ENCODE results near the gene ATG7. TPM values are rescaled to one million over a fixed set of nuclear protein-coding genes. Genes with fewer than 3 reads are reported as not detected.
"Not testable (repeated sequence)": the region's sequence is repeated elsewhere in the genome, so short reads cannot be mapped to it uniquely, and the experiment has no call there.

ATG7 gene
- total and polyA plus RNA-seq, 5 donors from 2014 or later = 13.4 to 42.2 (median 15.3) TPM

DNA sequence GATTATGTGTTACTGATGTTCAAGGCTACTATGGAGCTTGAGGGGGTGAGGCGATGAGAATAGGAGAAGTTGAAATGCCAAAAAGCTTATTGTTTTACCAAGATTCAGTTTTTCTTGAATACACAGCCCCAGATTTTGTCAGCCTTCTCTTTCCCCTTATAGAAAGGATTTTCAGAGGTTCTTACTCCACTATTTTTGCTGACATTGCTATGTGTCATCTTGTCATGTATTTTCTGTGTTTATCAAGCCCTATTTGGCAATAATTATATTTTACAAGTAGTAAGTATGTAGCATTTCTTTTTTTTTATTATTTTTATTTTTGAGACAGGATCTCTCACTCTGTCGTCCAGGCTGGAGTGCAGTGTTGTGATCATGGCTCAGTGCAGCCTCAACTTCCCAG lies 133.1 kb downstream of the ATG7 start:
- H3K9me3 Mint-ChIP-seq = peaks cover 0 to 24% (median 6%) of the 10 kb centered on the region in 7 donors
- no peak overlapping the region for H3K4me3 Mint-ChIP-seq
- ATAC-seq (ENCODE audit: low read depth in 2 of 2) = no peak
- H3K4me1 ChIP-seq (ENCODE audit: control insufficient read depth, insufficient read depth, low read length, poor library complexity, severe bottlenecking) = no peaks in the 10 kb centered on the region
- no peak for DNase-seq
- H3K27ac ChIP-seq (ENCODE audit: insufficient read depth, low read length, poor library complexity, severe bottlenecking) = no peak overlapping the region
- peaks cover 60% of the 10 kb centered on the region for H3K36me3 Mint-ChIP-seq
- peaks cover 0 to 11% (median 7%) of the 10 kb centered on the region in 4 donors for H3K4me1 Mint-ChIP-seq
- H3K27me3 ChIP-seq (ENCODE audit: control insufficient read depth, insufficient read depth, low read length) = no peaks in the 10 kb centered on the region
- H3K27me3 Mint-ChIP-seq = no peaks in the 10 kb centered on the region
- H3K27ac Mint-ChIP-seq = no peak overlapping the region
- H3K9me3 ChIP-seq (ENCODE audit: control insufficient read depth in 2 of 2, low read length in 2 of 2) = peaks cover 2 to 18% of the 10 kb centered on the region in 2 experiments
- no peak overlapping the region for H3K4me3 ChIP-seq (ENCODE audit: low read depth, low read length)
- H3K36me3 ChIP-seq (ENCODE audit: control insufficient read depth, insufficient read depth, low read length) = peaks cover 11% of the 10 kb centered on the region

DNA sequence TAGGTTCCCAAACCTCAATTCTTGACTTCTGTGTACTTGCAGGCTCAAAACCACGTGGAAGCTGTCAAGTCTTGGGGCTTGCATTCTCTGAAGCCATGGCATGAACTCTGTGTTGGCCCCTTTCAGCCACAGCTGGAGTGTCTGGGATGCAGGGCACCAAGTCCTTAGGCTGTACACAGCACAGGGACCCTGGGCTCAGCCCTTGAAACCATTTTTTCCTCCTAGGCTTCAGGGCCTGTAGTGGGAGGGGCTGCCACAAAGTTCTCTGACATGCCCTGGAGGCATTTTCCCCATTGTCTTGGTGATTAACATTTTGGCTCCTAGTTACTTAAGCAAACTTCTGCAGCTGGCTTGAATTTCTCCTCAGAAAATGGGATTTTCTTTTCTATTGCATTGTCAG lies 135.4 kb downstream of the ATG7 start:
- H3K4me1 Mint-ChIP-seq = peaks cover 5 to 19% (median 12%) of the 10 kb centered on the region in 4 donors
- H3K36me3 Mint-ChIP-seq = peaks cover 61% of the 10 kb centered on the region
- no peak overlapping the region for H3K4me3 Mint-ChIP-seq

DNA sequence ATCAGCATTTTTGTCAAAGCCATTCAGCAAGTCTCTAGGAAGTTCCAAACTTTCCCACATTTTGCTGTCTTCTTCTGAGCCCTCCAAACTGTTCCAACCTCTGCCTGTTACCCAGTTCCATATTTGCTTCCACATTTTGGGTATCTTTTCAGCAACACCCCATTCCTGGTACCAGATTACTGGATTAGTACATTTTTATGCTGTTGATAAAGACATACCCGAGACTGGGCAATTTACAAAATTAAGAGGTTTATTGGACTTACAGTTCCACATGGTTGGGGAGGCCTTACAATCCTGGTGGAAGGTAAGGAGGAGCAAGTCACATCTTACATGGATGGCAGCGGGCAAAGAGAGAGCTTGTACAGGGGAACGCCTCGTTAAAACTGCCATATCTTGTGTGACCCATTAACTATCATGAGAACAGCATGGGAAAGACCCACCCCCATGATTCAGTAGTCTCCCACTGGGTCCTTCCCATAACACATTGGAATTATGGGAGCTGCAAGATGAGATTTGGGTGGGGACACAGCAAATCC lies 136.2 kb downstream of the ATG7 start:
- peaks cover 8 to 15% (median 13%) of the 10 kb centered on the region in 4 donors for H3K4me1 Mint-ChIP-seq
- not testable (repeated sequence) for H3K27me3 Mint-ChIP-seq; H3K27me3 ChIP-seq (ENCODE audit: control insufficient read depth, insufficient read depth, low read length); H3K4me1 ChIP-seq (ENCODE audit: control insufficient read depth, insufficient read depth, low read length, poor library complexity, severe bottlenecking); DNase-seq; H3K27ac ChIP-seq (ENCODE audit: insufficient read depth, low read length, poor library complexity, severe bottlenecking); H3K4me3 ChIP-seq (ENCODE audit: low read depth, low read length); ATAC-seq (ENCODE audit: low read depth in 2 of 2); H3K27ac Mint-ChIP-seq; H3K4me3 Mint-ChIP-seq
- Histone ChIP-seq H3K9me3 (ENCODE audit: control insufficient read depth in 2 of 2, low read length in 2 of 2) (peaks cover 2 to 18% of the 10 kb centered on the region in 2 experiments), H3K36me3 (ENCODE audit: control insufficient read depth, insufficient read depth, low read length) (peaks cover 11% of the 10 kb centered on the region)
- peaks cover 3 to 29% (median 8%) of the 10 kb centered on the region in 7 donors for H3K9me3 Mint-ChIP-seq
- H3K36me3 Mint-ChIP-seq = peaks cover 61% of the 10 kb centered on the region

More for the DNA sequence above, 135.4 kb downstream of the ATG7 start:
- no peaks in the 10 kb centered on the region for H3K4me1 ChIP-seq (ENCODE audit: control insufficient read depth, insufficient read depth, low read length, poor library complexity, severe bottlenecking)
- DNase-seq = no peak
- ATAC-seq (ENCODE audit: low read depth in 2 of 2) = no peak
- no peaks in the 10 kb centered on the region for H3K27me3 ChIP-seq (ENCODE audit: control insufficient read depth, insufficient read depth, low read length)
- H3K27ac ChIP-seq (ENCODE audit: insufficient read depth, low read length, poor library complexity, severe bottlenecking) = no peak overlapping the region
- peaks cover 11% of the 10 kb centered on the region for H3K36me3 ChIP-seq (ENCODE audit: control insufficient read depth, insufficient read depth, low read length)
- H3K27ac Mint-ChIP-seq = no peak overlapping the region
- H3K27me3 Mint-ChIP-seq = no peaks in the 10 kb centered on the region
- H3K9me3 ChIP-seq (ENCODE audit: control insufficient read depth in 2 of 2, low read length in 2 of 2) = peaks cover 2 to 18% of the 10 kb centered on the region in 2 experiments
- peaks cover 3 to 26% (median 9%) of the 10 kb centered on the region in 7 donors for H3K9me3 Mint-ChIP-seq
- no peak overlapping the region for H3K4me3 ChIP-seq (ENCODE audit: low read depth, low read length)

DNA sequence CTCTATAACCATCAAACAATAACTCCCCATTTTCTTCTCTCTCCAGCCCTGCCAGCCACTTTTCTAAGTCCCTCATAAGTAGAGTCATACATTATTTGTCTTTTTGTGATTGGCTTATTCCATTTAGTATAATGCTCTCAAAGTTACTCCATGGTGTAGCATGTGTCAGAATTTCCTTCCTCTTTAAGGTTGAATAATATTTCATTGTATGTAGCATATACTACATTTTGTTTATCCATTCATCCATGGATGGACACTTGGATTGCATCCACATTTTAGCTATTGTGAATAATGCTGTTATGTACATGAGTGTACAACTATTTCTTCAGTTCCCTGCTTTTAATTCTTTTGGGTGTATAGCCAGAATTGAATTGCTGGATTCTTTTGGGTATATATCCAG lies 138.4 kb downstream of the ATG7 start:
- peaks cover 3 to 35% (median 9%) of the 10 kb centered on the region in 7 donors for H3K9me3 Mint-ChIP-seq
- peaks cover 8 to 15% (median 11%) of the 10 kb centered on the region in 4 donors for H3K4me1 Mint-ChIP-seq
- Histone ChIP-seq H3K4me3 (ENCODE audit: low read depth, low read length) (no peak overlapping the region), H3K9me3 (ENCODE audit: control insufficient read depth in 2 of 2, low read length in 2 of 2) (peaks cover 2 to 25% of the 10 kb centered on the region in 2 experiments), H3K36me3 (ENCODE audit: control insufficient read depth, insufficient read depth, low read length) (peaks cover 11% of the 10 kb centered on the region), H3K4me1 (ENCODE audit: control insufficient read depth, insufficient read depth, low read length, poor library complexity, severe bottlenecking) (no peaks in the 10 kb centered on the region), H3K27me3 (ENCODE audit: control insufficient read depth, insufficient read depth, low read length) (no peaks in the 10 kb centered on the region), H3K27ac (ENCODE audit: insufficient read depth, low read length, poor library complexity, severe bottlenecking) (no peak overlapping the region)
- no peak overlapping the region for H3K27ac Mint-ChIP-seq
- ATAC-seq (ENCODE audit: low read depth in 2 of 2) (no peak), DNase-seq (no peak)
- no peak overlapping the region for H3K4me3 Mint-ChIP-seq
- no peaks in the 10 kb centered on the region for H3K27me3 Mint-ChIP-seq
- H3K36me3 Mint-ChIP-seq = peaks cover 57% of the 10 kb centered on the region

DNA sequence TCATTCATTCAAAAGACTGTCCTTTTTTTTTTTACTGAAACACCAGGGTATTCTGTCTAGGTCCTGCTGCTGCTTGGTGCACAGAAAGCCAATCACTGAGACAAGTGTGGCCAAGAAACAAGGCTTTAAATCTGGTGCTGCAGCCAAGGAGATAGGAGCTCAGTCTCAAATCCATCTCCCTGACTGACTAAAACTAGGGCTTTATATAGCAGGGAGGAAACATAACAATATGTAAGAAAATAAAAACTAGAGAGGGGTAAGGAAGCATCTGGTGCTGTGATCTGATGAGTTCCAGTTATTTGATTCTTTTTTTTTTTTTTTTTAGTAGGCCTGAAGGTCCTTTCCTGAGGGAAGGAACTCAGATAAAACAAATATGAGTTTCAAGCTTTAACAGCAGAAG lies 139.8 kb downstream of the ATG7 start:
- H3K27me3 Mint-ChIP-seq = no peaks in the 10 kb centered on the region
- peaks cover 2 to 30% (median 7%) of the 10 kb centered on the region in 7 donors for H3K9me3 Mint-ChIP-seq
- Histone ChIP-seq H3K27me3 (ENCODE audit: control insufficient read depth, insufficient read depth, low read length) (no peaks in the 10 kb centered on the region), H3K4me3 (ENCODE audit: low read depth, low read length) (no peak overlapping the region), H3K9me3 (ENCODE audit: control insufficient read depth in 2 of 2, low read length in 2 of 2) (peaks cover 2 to 25% of the 10 kb centered on the region in 2 experiments), H3K36me3 (ENCODE audit: control insufficient read depth, insufficient read depth, low read length) (peaks cover 11% of the 10 kb centered on the region), H3K27ac (ENCODE audit: insufficient read depth, low read length, poor library complexity, severe bottlenecking) (no peak overlapping the region), H3K4me1 (ENCODE audit: control insufficient read depth, insufficient read depth, low read length, poor library complexity, severe bottlenecking) (no peaks in the 10 kb centered on the region)
- peaks cover 7 to 15% (median 11%) of the 10 kb centered on the region in 4 donors for H3K4me1 Mint-ChIP-seq
- no peak for DNase-seq
- H3K4me3 Mint-ChIP-seq = peak overlapping the region in 1 of 4 donors; percentile 30
- H3K36me3 Mint-ChIP-seq = peaks cover 44% of the 10 kb centered on the region
- H3K27ac Mint-ChIP-seq = no peak overlapping the region
- ATAC-seq (ENCODE audit: low read depth in 2 of 2) = no peak

DNA sequence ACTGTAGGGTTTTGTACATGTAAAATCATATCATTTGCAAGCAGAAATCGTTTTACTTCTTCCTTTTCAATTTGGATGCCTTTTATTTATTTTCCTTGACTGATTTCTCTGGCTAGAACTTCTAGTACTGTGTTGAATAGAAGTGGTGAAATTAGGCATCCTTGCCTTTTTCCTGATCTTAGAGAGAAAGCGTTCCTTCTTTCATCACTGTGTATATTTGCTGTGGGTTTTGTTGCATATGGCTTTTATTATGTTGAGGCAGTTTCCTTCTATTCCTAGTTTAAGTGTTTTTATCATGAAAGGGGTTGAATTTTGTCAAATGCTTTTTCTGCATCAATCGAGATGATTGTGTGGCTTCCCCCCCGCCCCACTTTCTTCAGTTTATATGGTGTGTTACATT lies 140.9 kb downstream of the ATG7 start:
- peaks cover 0 to 17% of the 10 kb centered on the region in 2 experiments for H3K9me3 ChIP-seq (ENCODE audit: control insufficient read depth in 2 of 2, low read length in 2 of 2)
- no peak for DNase-seq
- peaks cover 2 to 25% (median 7%) of the 10 kb centered on the region in 7 donors for H3K9me3 Mint-ChIP-seq
- no peak overlapping the region for H3K4me3 Mint-ChIP-seq
- no peak overlapping the region for H3K27ac Mint-ChIP-seq
- H3K4me3 ChIP-seq (ENCODE audit: low read depth, low read length) = no peak overlapping the region
- peaks cover under 1% of the 10 kb centered on the region for H3K36me3 ChIP-seq (ENCODE audit: control insufficient read depth, insufficient read depth, low read length)
- H3K27me3 ChIP-seq (ENCODE audit: control insufficient read depth, insufficient read depth, low read length) = no peaks in the 10 kb centered on the region
- no peaks in the 10 kb centered on the region for H3K4me1 ChIP-seq (ENCODE audit: control insufficient read depth, insufficient read depth, low read length, poor library complexity, severe bottlenecking)
- H3K27me3 Mint-ChIP-seq = no peaks in the 10 kb centered on the region
- no peak for ATAC-seq (ENCODE audit: low read depth in 2 of 2)
- peaks cover 7 to 15% (median 11%) of the 10 kb centered on the region in 4 donors for H3K4me1 Mint-ChIP-seq
- peaks cover 33% of the 10 kb centered on the region for H3K36me3 Mint-ChIP-seq
- no peak overlapping the region for H3K27ac ChIP-seq (ENCODE audit: insufficient read depth, low read length, poor library complexity, severe bottlenecking)

DNA sequence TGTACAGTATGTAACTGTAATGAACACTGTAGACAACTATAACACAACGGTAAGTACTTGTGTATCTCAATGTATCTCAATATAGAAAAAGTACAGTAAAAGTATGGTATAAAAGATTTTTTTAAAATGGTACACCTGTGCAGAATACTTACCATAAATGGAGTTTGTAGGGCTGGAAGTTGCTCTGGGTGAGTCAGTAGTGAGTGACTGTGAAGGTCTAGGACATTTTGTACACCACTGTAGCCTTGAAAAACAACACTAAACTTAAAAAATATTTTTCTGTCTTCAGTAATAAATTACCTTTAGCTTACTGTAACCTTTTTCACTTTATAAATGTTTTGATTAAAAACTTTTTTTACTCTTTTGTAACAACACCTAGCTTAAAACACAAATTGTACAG lies 142.9 kb downstream of the ATG7 start:
- peaks cover 14% of the 10 kb centered on the region for H3K36me3 Mint-ChIP-seq
- peaks cover 0 to 6% of the 10 kb centered on the region in 2 experiments for H3K9me3 ChIP-seq (ENCODE audit: control insufficient read depth in 2 of 2, low read length in 2 of 2)
- no peak overlapping the region for H3K27ac ChIP-seq (ENCODE audit: insufficient read depth, low read length, poor library complexity, severe bottlenecking)
- H3K27me3 ChIP-seq (ENCODE audit: control insufficient read depth, insufficient read depth, low read length) = no peaks in the 10 kb centered on the region
- ATAC-seq (ENCODE audit: low read depth in 2 of 2) (no peak), DNase-seq (no peak)
- H3K4me3 Mint-ChIP-seq = no peak overlapping the region
- peaks cover 2 to 15% (median 5%) of the 10 kb centered on the region in 7 donors for H3K9me3 Mint-ChIP-seq
- peaks cover 8 to 16% (median 11%) of the 10 kb centered on the region in 4 donors for H3K4me1 Mint-ChIP-seq
- H3K4me1 ChIP-seq (ENCODE audit: control insufficient read depth, insufficient read depth, low read length, poor library complexity, severe bottlenecking) = no peaks in the 10 kb centered on the region
- H3K27me3 Mint-ChIP-seq = no peaks in the 10 kb centered on the region
- H3K36me3 ChIP-seq (ENCODE audit: control insufficient read depth, insufficient read depth, low read length) = no peaks in the 10 kb centered on the region
- no peak overlapping the region for H3K27ac Mint-ChIP-seq
- no peak overlapping the region for H3K4me3 ChIP-seq (ENCODE audit: low read depth, low read length)

DNA sequence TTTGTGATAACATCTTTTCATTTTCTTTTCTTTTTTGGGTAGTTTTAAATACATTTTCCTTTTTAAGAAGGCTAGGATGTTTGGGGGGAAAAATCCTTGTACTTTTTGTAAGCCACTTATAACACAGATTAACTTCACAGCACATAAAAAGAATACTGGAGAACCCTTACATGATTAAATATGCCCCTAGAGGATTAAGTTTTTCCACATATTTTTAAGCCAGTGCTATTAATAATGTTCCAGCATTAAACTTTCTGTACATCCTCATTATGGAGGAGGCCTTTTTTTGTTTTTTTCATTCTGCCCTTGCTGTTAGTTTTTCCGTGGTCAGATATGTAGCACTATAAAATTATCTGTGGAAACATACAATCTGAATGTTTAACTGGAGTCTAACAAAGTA lies 147.9 kb downstream of the ATG7 start:
- ATAC-seq (ENCODE audit: low read depth in 2 of 2) (no peak), DNase-seq (no peak)
- no peak overlapping the region for H3K4me3 ChIP-seq (ENCODE audit: low read depth, low read length)
- Mint-ChIP-seq H3K27me3 (no peaks in the 10 kb centered on the region), H3K9me3 (peaks cover 0 to 2% (median 0%) of the 10 kb centered on the region in 7 donors), H3K27ac (peak overlapping the region in 1 of 3 donors; percentile 7), H3K4me3 (no peak overlapping the region), H3K36me3 (no peaks in the 10 kb centered on the region), H3K4me1 (peaks cover 0 to 9% (median 3%) of the 10 kb centered on the region in 4 donors)
- H3K36me3 ChIP-seq (ENCODE audit: control insufficient read depth, insufficient read depth, low read length) = no peaks in the 10 kb centered on the region
- H3K4me1 ChIP-seq (ENCODE audit: control insufficient read depth, insufficient read depth, low read length, poor library complexity, severe bottlenecking) = no peaks in the 10 kb centered on the region
- H3K27ac ChIP-seq (ENCODE audit: insufficient read depth, low read length, poor library complexity, severe bottlenecking) = no peak overlapping the region
- no peaks in the 10 kb centered on the region for H3K9me3 ChIP-seq (ENCODE audit: control insufficient read depth in 2 of 2, low read length in 2 of 2)
- H3K27me3 ChIP-seq (ENCODE audit: control insufficient read depth, insufficient read depth, low read length) = no peaks in the 10 kb centered on the region
